Endothelial cell of umbilical vein (primary cell): Measurements from ENCODE around the gene HMMR. TPM values are rescaled to one million over a fixed set of nuclear protein-coding genes. Genes with fewer than 3 reads are reported as not detected.
A peak's percentile ranks its signal among the peaks of the same experiment; 100 is the strongest.

ENCODE experiments used
- BruUV-seq: library from RNA; stranded (reverse); fragments of 400-500 nt; replicated peaks from 2 replicates; lab custom pipeline; 2021; lab: Mats Ljungman, UMichigan
- CTCF ChIA-PET: fragments of 300-600, 350-600 bp; sonication (Branson Sonifier 250); formaldehyde crosslinking; loops from one replicate; lab custom pipeline; 2021; ENCODE audit warnings: antibody characterized with exemption, inconsistent platforms; lab: Charles Lee
- POLR2A ChIA-PET: fragments of 300-600, 350-600 bp; sonication (Branson Sonifier 250); formaldehyde crosslinking; loops from one replicate; lab custom pipeline; 2021; ENCODE audit warnings: antibody characterized with exemption, inconsistent platforms; lab: Charles Lee
- DNase-seq: peaks from one replicate; pipeline ENCODE4 v3.0.0-alpha.2; 2011; ENCODE audit warnings: low read depth, low spot score
- FAIRE-seq: peaks from 2 replicates; lab custom pipeline; 2011; peaks lifted over from hg19 to GRCh38; lab: Jason Lieb, UNC
- H2AFZ ChIP-seq: 2 replicates; pipeline ENCODE4 v1.6.0; 2012; ENCODE audit warnings: low read depth, low read length, control low read depth, inconsistent platforms
- H3K27ac ChIP-seq: 2 replicates; pipeline ENCODE4 v1.5.1; 2011; ENCODE audit warnings: low read depth, mild to moderate bottlenecking, control low read depth, low read length, moderate library complexity; ENCODE audit not compliant: insufficient read depth
- H3K27me3 ChIP-seq, 2 experiments: 2 replicates each; pipeline versions ENCODE4 v1.6.0 to v1.6.1; 2011; ENCODE audit warnings: low read length in 2 of 2, mixed read lengths in 1 of 2; ENCODE audit not compliant: control insufficient read depth in 2 of 2, insufficient read depth in 2 of 2
- H3K36me3 ChIP-seq, 2 experiments: 2 replicates in 1 of 2; 3 replicates in 1 of 2; pipeline ENCODE4 v1.5.1; 2011; ENCODE audit warnings: low read length in 2 of 2, mild to moderate bottlenecking in 1 of 2, moderate library complexity in 1 of 2; ENCODE audit not compliant: control insufficient read depth in 2 of 2, insufficient read depth in 2 of 2; ENCODE audit errors: extremely low read depth in 1 of 2
- H3K4me1 ChIP-seq: 3 replicates; pipeline ENCODE4 v1.5.1; 2011; ENCODE audit warnings: mild to moderate bottlenecking, low read length; ENCODE audit not compliant: control insufficient read depth, insufficient read depth; ENCODE audit errors: extremely low read depth
- H3K4me2 ChIP-seq: 2 replicates; pipeline ENCODE4 v1.6.1; 2011; ENCODE audit warnings: low read length, control low read depth, mixed read lengths; ENCODE audit not compliant: insufficient read depth
- H3K4me3 ChIP-seq, 3 experiments: fragments of 200-600 bp in 1 of 3; sonication (generic), shearing (Covaris generic) in 1 of 3; replicated peaks in 1 of 3; 2 replicates each; pipeline ENCODE4 v1.5.1; 2011 to 2016; ENCODE audit warnings: control low read depth in 3 of 3, low read length in 3 of 3, mild to moderate bottlenecking in 2 of 3, inconsistent platforms in 1 of 3, low read depth in 1 of 3, moderate library complexity in 1 of 3; ENCODE audit not compliant: insufficient read depth in 1 of 3
- H3K79me2 ChIP-seq: 2 replicates; pipeline ENCODE4 v1.6.0; 2012; ENCODE audit warnings: low read length, inconsistent platforms; ENCODE audit not compliant: control insufficient read depth, insufficient read depth
- H3K9ac ChIP-seq: replicated peaks from 2 replicates; pipeline ENCODE3; 2011; ENCODE audit warnings: low read length, control low read depth; ENCODE audit not compliant: insufficient read depth; ENCODE audit errors: extremely low read depth
- H3K9me1 ChIP-seq: replicated peaks from 3 replicates; pipeline ENCODE4 v1.6.0; 2011; ENCODE audit warnings: mild to moderate bottlenecking, low read length; ENCODE audit not compliant: control insufficient read depth, insufficient read depth; ENCODE audit errors: extremely low read depth
- H3K9me3 ChIP-seq: replicated peaks from 2 replicates; pipeline ENCODE4 v1.5.1; 2012; ENCODE audit warnings: low read length, inconsistent platforms; ENCODE audit not compliant: control insufficient read depth, insufficient read depth
- H4K20me1 ChIP-seq: replicated peaks from 2 replicates; pipeline ENCODE3; 2011; ENCODE audit warnings: mild to moderate bottlenecking, low read length; ENCODE audit not compliant: control insufficient read depth, insufficient read depth; ENCODE audit errors: extremely low read depth
- CTCF ChIP-seq, 2 donors: IDR thresholded peaks; 1 replicate in 1 of 2; 2 replicates in 1 of 2; pipeline ENCODE4 v1.5.1; 2011; ENCODE audit warnings: low read length in 2 of 2, mild to moderate bottlenecking in 2 of 2, moderate library complexity in 2 of 2, control low read depth in 1 of 2, inconsistent platforms in 1 of 2, low read depth in 1 of 2; ENCODE audit not compliant: insufficient read depth in 1 of 2; ENCODE audit errors: extremely low read depth in 1 of 2
- EZH2 ChIP-seq: IDR thresholded peaks from 2 replicates; pipeline ENCODE4 v1.6.1; 2012; ENCODE audit warnings: borderline replicate concordance, low read depth, mild to moderate bottlenecking, moderate library complexity, low read length, inconsistent platforms; ENCODE audit not compliant: severe bottlenecking
- GATA2 ChIP-seq: IDR thresholded peaks from 2 replicates; pipeline ENCODE4 v1.7.0; 2011; ENCODE audit warnings: low read depth, mild to moderate bottlenecking, moderate library complexity, mixed read lengths, low read length; ENCODE audit not compliant: insufficient read length, insufficient read depth
- JUN ChIP-seq: IDR thresholded peaks from 2 replicates; pipeline ENCODE4 v1.6.1; 2011; ENCODE audit warnings: borderline replicate concordance, low read depth; ENCODE audit not compliant: insufficient read length, insufficient read depth
- MYC ChIP-seq: IDR thresholded peaks from one replicate; pipeline ENCODE4 v1.6.1; 2011; ENCODE audit warnings: mild to moderate bottlenecking, low read depth, low read length
- POLR2A ChIP-seq: IDR thresholded peaks from 2 replicates; pipeline ENCODE4 v1.6.1; 2012; ENCODE audit warnings: low read depth, mild to moderate bottlenecking, control low read depth, low read length
- POLR2AphosphoS5 ChIP-seq: IDR thresholded peaks from 2 replicates; pipeline ENCODE4 v1.6.1; 2012; ENCODE audit warnings: low read depth, mild to moderate bottlenecking, control low read depth, low read length, moderate library complexity; ENCODE audit not compliant: insufficient read depth
- dilution Hi-C: fragments of 300-500 bp; cut with MboI; formaldehyde crosslinking; loops from one replicate; pipeline ENCODE4 v1.15.0; 2019; ENCODE audit warnings: low sequenced_read_pairs; ENCODE audit not compliant: extremely low pct_ligation_motif_present
- intact Hi-C: fragments of 100-400 bp; cut with micrococcal nuclease; formaldehyde crosslinking; loops from one replicate; pipeline ENCODE4 v1.10.0; 2022
- polyA plus RNA-seq, 4 experiments: library from polyadenylated mRNA; depleted of rRNA in 3 of 4; stranded (reverse) in 3 of 4; unstranded in 1 of 4; fragments of >200 nt; gene quantifications; 2 replicates each; pipeline versions ENCODE4 v1.2.1 to v1.2.3, GENCODE V29; 2011 to 2012; ENCODE audit warnings: missing spikeins in 1 of 4
- total RNA-seq: library from RNA; stranded (reverse); gene quantifications from 2 replicates; pipeline ENCODE4 v1.2.3, GENCODE V29; 2021
- TF ChIP-seq, protein P1 (sequence below): IDR thresholded peaks from 2 replicates; pipeline ENCODE4 v1.6.1; 2011; ENCODE audit not compliant: insufficient read depth, insufficient read length

Gene HMMR
- total and polyA plus RNA-seq, 2 donors (not counting 3 experiments of a cell fraction or from before 2014, with no cell fraction given) = 5.5 to 31.0 TPM

DNA sequence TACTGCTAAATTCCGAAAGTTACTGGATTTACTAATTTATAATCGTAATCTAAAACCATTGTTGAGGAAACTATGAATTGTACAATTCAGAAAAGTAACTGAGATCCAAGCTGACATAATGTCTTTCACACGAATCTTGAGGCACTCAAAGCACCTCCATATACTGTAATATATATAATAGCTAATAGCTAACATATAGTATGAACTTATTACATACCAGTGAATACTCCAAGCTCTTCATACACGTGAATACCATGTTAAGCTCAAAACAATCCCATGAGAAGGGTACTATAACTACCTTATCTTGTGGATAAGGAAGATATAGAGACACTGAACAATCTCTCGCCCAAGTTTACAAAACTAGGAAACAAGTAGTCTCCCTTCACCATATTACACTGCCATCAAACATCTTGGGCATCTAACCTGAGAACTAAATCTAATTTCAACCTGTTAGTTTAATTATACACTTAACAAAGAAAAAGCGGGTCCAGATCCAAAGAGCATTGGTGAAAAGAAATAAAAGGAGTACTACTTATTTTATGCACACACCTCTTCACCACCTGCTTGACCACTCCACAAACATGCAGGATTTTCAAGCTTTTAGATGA is 1.6 kb upstream of the HMMR start:
- Histone ChIP-seq H4K20me1 (no peaks in the 10 kb centered on the region), H3K79me2 (peaks cover 31% of the 10 kb centered on the region), H3K9ac (peak overlapping the region; percentile 96), H3K4me2 (peak overlapping the region; percentile 99), H3K4me3 (peak overlapping the region; percentile 85 to 96 (median 92)), H3K27me3 (no peaks in the 10 kb centered on the region), H3K27ac (peak overlapping the region; percentile 99), H3K9me1 (no peaks in the 10 kb centered on the region), H3K9me3 (no peaks in the 10 kb centered on the region), H3K36me3 (no peaks in the 10 kb centered on the region), H2AFZ (no peak overlapping the region), H3K4me1 (peaks cover 21% of the 10 kb centered on the region)
- CTCF ChIA-PET = interaction anchor here (1.4 to 4.0 kb wide), 4 partner anchors 16 to 47 kb away, joined by 4 to 15 read pairs (median 7); partner anchors contain the start of genes CCNG1 and MAT2B
- DNase-seq (peak; percentile 31), FAIRE-seq (no peak)
- POLR2A ChIA-PET = interaction anchor here (1.0 to 3.9 kb wide), 3 partner anchors 17 to 44 kb away, joined by 3 to 34 read pairs (median 4); partner anchors contain the start of gene CCNG1
- intact Hi-C loops (no loop called here), dilution Hi-C loops (no loop called here)
- BruUV-seq = no TSS peak
- no peak for TF ChIP-seq POLR2AphosphoS5
- no peak for TF ChIP-seq POLR2A
- no peak for TF ChIP-seq MYC
- TF ChIP-seq GATA2 = no peak
- no peak for TF ChIP-seq CTCF (IDR thresholded peaks at IDR 0.05; ENCODE audit: extremely low read depth in 1 of 2, insufficient read depth in 1 of 2, low read depth in 1 of 2, low read length in 2 of 2)
- TF ChIP-seq, protein P1, sequence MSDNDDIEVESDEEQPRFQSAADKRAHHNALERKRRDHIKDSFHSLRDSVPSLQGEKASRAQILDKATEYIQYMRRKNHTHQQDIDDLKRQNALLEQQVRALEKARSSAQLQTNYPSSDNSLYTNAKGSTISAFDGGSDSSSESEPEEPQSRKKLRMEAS = no peak
- TF ChIP-seq EZH2 = no peak
- no peak for TF ChIP-seq JUN
